Stomach (tissue), 9 donors: Measurements from ENCODE around the gene BCR. TPM values are rescaled to one million over a fixed set of nuclear protein-coding genes. Genes with fewer than 3 reads are reported as not detected.

Experiments used
- DNase-seq, 2 donors: peaks; one replicate each; pipeline versions ENCODE4 v3.0.0 to v3.0.0-alpha.2; 2013 to 2019
- H3K27ac ChIP-seq, 5 donors: fragments of 200-600 bp in 4 of 5; sonication (generic) in 4 of 5; one replicate each; pipeline ENCODE4 v1.5.1; 2013 to 2019; ENCODE audit warnings: mild to moderate bottlenecking in 1 of 5, moderate library complexity in 1 of 5
- H3K27me3 ChIP-seq, 3 donors: fragments of 200-600 bp; sonication (generic); one replicate each; pipeline ENCODE4 v1.5.1; 2017 to 2019; ENCODE audit warnings: mixed run types in 1 of 3
- H3K36me3 ChIP-seq, 4 donors: fragments of 200-600 bp; sonication (generic); 1 replicate in 3 of 4; 2 replicates in 1 of 4; pipeline ENCODE4 v1.5.1; 2016 to 2019
- H3K4me1 ChIP-seq, 4 donors: fragments of 200-600 bp; sonication (generic); one replicate each; pipeline ENCODE4 v1.5.1; 2016 to 2019
- H3K4me3 ChIP-seq, 4 donors: fragments of 200-600 bp; sonication (generic) in 3 of 4; one replicate each; pipeline ENCODE4 v1.5.1; 2016 to 2019; ENCODE audit warnings: mild to moderate bottlenecking in 1 of 4
- H3K9me3 ChIP-seq, 4 donors: fragments of 200-600 bp; sonication (generic); one replicate each; pipeline ENCODE4 v1.5.1; 2016 to 2019
- EP300 ChIP-seq: sonication (generic); formaldehyde crosslinking; IDR thresholded peaks from one replicate; pipeline ENCODE4 v1.6.1; 2017; ENCODE audit warnings: antibody characterized with exemption
- POLR2A ChIP-seq, 4 donors: fragments of 450-650 bp; IDR thresholded peaks; one replicate each; pipeline ENCODE4 v1.6.1; 2016; ENCODE audit warnings: antibody characterized with exemption in 4 of 4, control low read depth in 2 of 4, mild to moderate bottlenecking in 1 of 4, moderate library complexity in 1 of 4
- POLR2AphosphoS5 ChIP-seq, 3 donors: sonication (generic); formaldehyde crosslinking; IDR thresholded peaks; one replicate each; pipeline ENCODE4 v1.6.1; 2016; ENCODE audit warnings: antibody characterized with exemption in 3 of 3
- WGBS, 5 donors: extraction: QIAGEN DNeasy Blood & Tissue Kit in 3 of 5; methylation state at CpG; one replicate each; pipeline versions ENCODE4 v1.1.5 to v1.1.7; 2013 to 2018; 5-methylcytosine and 5-hydroxymethylcytosine counted together
- intact Hi-C: fragments of 100-400 bp; cut with DNase I; formaldehyde crosslinking; loops from one replicate; pipeline ENCODE4 v1.15.1; 2023; ENCODE audit warnings: low total_unique reads
- polyA plus RNA-seq, 3 donors: library from polyadenylated mRNA; stranded (reverse); fragments of 200-250 nt; gene quantifications; one replicate each; pipeline ENCODE4 v1.2.3, GENCODE V29; 2013
- total RNA-seq, 5 donors: library from RNA; depleted of rRNA; stranded (reverse); fragments of >200 nt; gene quantifications; one replicate each; pipeline versions ENCODE4 v1.1.0 to v1.2.3, GENCODE V29; 2014 to 2016
- TF ChIP-seq, protein P1 (sequence below), 7 experiments: fragments of 450-650 bp in 4 of 7; fragments of 200-600 bp in 3 of 7; sonication (generic) in 3 of 7; IDR thresholded peaks; one replicate each; pipeline ENCODE4 v1.5.1; 2016 to 2019; ENCODE audit warnings: antibody characterized with exemption in 7 of 7, control low read depth in 2 of 7, mild to moderate bottlenecking in 1 of 7
- donor health status: healthy with polysubstance abuse.
- donor health status: Bipolar disorder and iron deficiency.
- donor health status: healthy.

BCR gene
- total and polyA plus RNA-seq, 8 donors = 10.4 to 80.1 (median 19.6) TPM

DNA sequence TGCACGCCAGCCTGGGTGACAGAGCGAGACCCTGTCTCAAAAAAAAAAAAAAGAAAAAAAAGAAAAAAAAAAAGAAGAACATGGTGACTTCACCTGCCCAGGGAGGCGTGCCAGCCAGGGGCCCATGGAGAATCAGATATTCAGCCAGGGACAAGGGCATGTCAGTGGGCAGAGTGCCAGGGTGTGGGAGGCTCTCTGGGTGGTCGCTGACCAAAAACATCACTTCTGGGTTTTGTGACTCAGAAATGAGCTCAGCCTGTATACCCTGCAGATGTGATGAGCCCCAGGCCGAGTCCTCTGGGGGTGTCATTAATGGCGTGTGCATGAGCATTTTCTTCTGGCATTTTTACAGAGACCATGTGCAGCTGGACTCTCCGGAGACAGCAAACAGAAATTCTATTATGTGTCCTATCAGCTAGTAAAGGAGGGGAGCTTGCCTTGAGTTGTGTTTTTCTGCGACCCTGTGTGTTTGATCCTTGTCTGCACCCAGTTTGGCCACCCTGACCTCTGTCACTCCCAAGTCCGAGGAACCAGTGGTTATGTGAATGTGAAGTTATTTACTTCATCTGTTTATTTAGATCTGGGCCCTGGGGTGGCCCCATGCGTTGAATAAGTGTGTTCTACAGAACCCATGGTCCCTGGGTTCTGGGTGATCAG lies 53.6 kb downstream of the BCR start:
- Histone ChIP-seq H3K4me1 (peaks cover 19 to 84% (median 60%) of the 10 kb centered on the region in 4 donors), H3K27me3 (no peaks in the 10 kb centered on the region), H3K4me3 (no peak overlapping the region), H3K27ac (no peak overlapping the region), H3K9me3 (peaks cover 0 to 2% (median under 1%) of the 10 kb centered on the region in 4 donors), H3K36me3 (no peaks in the 10 kb centered on the region)
- intact Hi-C loops = no loop called here
- 50 to 63% (median 58%) methylated on average over 10 of the region's 10 CpGs for WGBS, 5 donors
- peak in 1 of 2 donors; percentile 62 for DNase-seq
- TF ChIP-seq EP300 = no peak
- TF ChIP-seq POLR2AphosphoS5 (IDR thresholded peaks at IDR 0.05) = no peak
- TF ChIP-seq, protein P1, sequence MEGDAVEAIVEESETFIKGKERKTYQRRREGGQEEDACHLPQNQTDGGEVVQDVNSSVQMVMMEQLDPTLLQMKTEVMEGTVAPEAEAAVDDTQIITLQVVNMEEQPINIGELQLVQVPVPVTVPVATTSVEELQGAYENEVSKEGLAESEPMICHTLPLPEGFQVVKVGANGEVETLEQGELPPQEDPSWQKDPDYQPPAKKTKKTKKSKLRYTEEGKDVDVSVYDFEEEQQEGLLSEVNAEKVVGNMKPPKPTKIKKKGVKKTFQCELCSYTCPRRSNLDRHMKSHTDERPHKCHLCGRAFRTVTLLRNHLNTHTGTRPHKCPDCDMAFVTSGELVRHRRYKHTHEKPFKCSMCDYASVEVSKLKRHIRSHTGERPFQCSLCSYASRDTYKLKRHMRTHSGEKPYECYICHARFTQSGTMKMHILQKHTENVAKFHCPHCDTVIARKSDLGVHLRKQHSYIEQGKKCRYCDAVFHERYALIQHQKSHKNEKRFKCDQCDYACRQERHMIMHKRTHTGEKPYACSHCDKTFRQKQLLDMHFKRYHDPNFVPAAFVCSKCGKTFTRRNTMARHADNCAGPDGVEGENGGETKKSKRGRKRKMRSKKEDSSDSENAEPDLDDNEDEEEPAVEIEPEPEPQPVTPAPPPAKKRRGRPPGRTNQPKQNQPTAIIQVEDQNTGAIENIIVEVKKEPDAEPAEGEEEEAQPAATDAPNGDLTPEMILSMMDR (IDR thresholded peaks at IDR 0.05) = no peak
- no peak for TF ChIP-seq POLR2A (IDR thresholded peaks at IDR 0.05)

DNA sequence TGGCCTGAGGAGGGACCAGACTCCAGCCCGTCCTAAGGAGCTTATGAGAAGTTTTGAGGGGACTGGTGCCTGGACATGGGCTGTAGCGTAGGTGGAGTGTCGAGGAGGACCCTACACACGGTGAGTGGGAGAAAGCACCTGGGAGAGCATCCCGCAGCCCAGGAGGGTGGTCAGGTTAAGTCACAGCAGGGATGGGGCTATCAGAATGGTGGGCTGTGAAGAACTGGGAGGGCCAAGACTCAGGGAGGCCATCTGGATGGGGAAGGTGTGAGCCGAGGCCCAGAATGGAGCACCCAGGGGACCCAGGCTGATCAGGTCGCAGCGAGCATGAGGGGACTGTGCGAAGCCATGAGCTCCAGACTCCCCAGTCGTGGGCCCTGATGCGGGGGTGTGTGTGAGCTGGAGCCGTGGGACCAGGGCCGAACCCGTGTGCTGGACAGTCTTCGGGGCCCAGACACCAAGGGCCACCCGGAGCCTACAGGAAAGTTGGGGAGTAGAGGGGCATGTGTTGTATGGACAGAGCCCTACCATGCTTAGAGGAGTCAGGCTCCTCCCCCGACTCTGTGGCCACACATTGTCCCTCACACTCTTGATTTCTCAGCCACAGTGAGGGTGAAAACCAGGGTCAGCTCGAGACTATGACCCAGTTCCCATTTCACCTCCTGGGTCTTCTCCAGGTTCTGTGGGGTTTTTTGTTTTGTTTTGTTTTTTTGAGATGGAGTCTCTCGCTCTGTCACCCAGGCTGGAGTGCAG lies 54.3 kb downstream of the BCR start:
- no peaks in the 10 kb centered on the region for H3K36me3 ChIP-seq
- TF ChIP-seq POLR2A (IDR thresholded peaks at IDR 0.05) = no peak
- no peak for TF ChIP-seq EP300
- no peak for TF ChIP-seq POLR2AphosphoS5 (IDR thresholded peaks at IDR 0.05)
- no peak overlapping the region for H3K27ac ChIP-seq
- peaks cover 19 to 84% (median 60%) of the 10 kb centered on the region in 4 donors for H3K4me1 ChIP-seq
- WGBS, 5 donors = 93 to 97% (median 96%) methylated on average over 9 to 19 of the region's 19 CpGs
- no peak overlapping the region for H3K4me3 ChIP-seq
- DNase-seq = no peak
- no peaks in the 10 kb centered on the region for H3K9me3 ChIP-seq
- H3K27me3 ChIP-seq = no peaks in the 10 kb centered on the region
- intact Hi-C loops = no loop called here

DNA sequence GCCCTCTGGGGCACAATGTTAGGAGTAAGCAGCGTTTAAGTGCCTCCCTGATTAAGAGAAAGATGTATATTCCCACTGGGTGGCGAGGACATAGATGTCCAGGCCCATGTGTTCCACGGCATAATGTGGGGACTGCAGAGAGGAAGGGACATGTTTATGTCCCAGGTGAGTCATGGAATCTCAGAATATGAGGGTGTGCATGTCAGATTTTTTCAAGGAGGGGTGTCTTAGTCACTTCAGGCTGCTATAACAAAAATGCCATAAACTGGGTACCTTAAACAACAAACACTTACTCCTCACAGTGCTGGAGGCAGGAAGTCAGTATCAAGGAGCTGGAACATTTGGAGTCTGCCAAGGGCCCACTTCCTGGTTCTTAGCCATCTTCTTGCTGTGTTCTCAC lies 55.1 kb downstream of the BCR start:
- intact Hi-C loops = no loop called here
- TF ChIP-seq, protein P1 (IDR thresholded peaks at IDR 0.05) = no peak
- TF ChIP-seq POLR2AphosphoS5 (IDR thresholded peaks at IDR 0.05) = no peak
- TF ChIP-seq POLR2A (IDR thresholded peaks at IDR 0.05) = no peak
- TF ChIP-seq EP300 = no peak
- no peak overlapping the region for H3K4me3 ChIP-seq
- no peaks in the 10 kb centered on the region for H3K9me3 ChIP-seq
- H3K4me1 ChIP-seq = peaks cover 19 to 79% (median 58%) of the 10 kb centered on the region in 4 donors
- H3K36me3 ChIP-seq = no peaks in the 10 kb centered on the region
- DNase-seq = no peak
- no peaks in the 10 kb centered on the region for H3K27me3 ChIP-seq
- peak overlapping the region in 1 of 5 donors; percentile 8 for H3K27ac ChIP-seq
- WGBS, 5 donors = 91 to 98% (median 95%) methylated on average over 3 of the region's 3 CpGs

DNA sequence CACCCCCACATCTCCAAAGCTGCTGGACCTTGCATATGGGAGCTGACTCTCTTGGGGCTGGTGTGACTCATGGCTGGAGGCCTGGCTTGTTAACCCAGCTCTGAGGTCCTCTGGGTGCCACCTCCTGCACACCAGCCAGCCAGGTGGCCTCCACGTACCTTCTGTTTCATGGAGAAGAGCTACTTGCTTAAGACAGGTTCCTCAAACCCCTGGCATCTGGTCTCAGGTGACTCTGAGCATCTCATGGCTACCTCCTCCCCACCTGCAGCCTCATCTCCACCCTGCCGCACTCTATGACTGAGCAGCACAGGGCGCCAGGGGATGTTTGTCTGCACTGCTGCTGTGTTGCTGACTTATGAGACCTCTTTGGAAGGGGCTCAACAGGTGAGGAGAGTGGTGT lies 55.7 kb downstream of the BCR start:
- no peaks in the 10 kb centered on the region for H3K36me3 ChIP-seq
- intact Hi-C loops = no loop called here
- no peak overlapping the region for H3K4me3 ChIP-seq
- H3K9me3 ChIP-seq = no peaks in the 10 kb centered on the region
- H3K4me1 ChIP-seq = peaks cover 19 to 77% (median 58%) of the 10 kb centered on the region in 4 donors
- WGBS, 5 donors = 95 to 100% (median 100%) methylated on average over 3 of the region's 3 CpGs
- H3K27me3 ChIP-seq = no peaks in the 10 kb centered on the region
- no peak for DNase-seq
- H3K27ac ChIP-seq = peak overlapping the region in 3 of 5 donors; percentile 30 to 62 (median 58)
- TF ChIP-seq, protein P1 (IDR thresholded peaks at IDR 0.05) = no peak
- TF ChIP-seq POLR2A (IDR thresholded peaks at IDR 0.05) (no peak), EP300 (no peak), POLR2AphosphoS5 (IDR thresholded peaks at IDR 0.05) (no peak)
